Upper lobe of left lung (tissue), 6 donors: ENCODE data around the gene LARP4B. TPM values are rescaled to one million over a fixed set of nuclear protein-coding genes. Genes with fewer than 3 reads are reported as not detected.

ENCODE experiments used
- ATAC-seq, 2 donors: fragments of 200-7000 bp; cut with Tn5 transposase; one replicate each; pipeline ENCODE4 v1.9.1; 2022; ENCODE audit warnings: mild to moderate bottlenecking in 2 of 2, moderate library complexity in 2 of 2; ENCODE audit not compliant: low FRiP score in 2 of 2
- DNase-seq, 2 donors: peaks; one replicate each; pipeline ENCODE4 v3.0.0-alpha.2; 2019 to 2020
- H3K27ac ChIP-seq, 4 donors: fragments of 200-600 bp; sonication (generic); one replicate each; pipeline ENCODE4 v1.5.1; 2016 to 2019
- H3K27me3 ChIP-seq, 4 donors: fragments of 200-600 bp; sonication (generic); one replicate each; pipeline ENCODE4 v1.5.1; 2017 to 2019
- H3K36me3 ChIP-seq, 4 donors: fragments of 200-600 bp; sonication (generic); one replicate each; pipeline ENCODE4 v1.5.1; 2016 to 2019
- H3K4me1 ChIP-seq, 4 donors: fragments of 200-600 bp; sonication (generic); one replicate each; pipeline ENCODE4 v1.5.1; 2018 to 2019
- H3K4me3 ChIP-seq, 4 donors: fragments of 200-600 bp; sonication (generic); one replicate each; pipeline ENCODE4 v1.5.1; 2017 to 2019; ENCODE audit warnings: mild to moderate bottlenecking in 2 of 4, moderate library complexity in 1 of 4
- H3K9me3 ChIP-seq, 4 donors: fragments of 200-600 bp; sonication (generic); one replicate each; pipeline ENCODE4 v1.5.1; 2018 to 2019
- EP300 ChIP-seq, 4 donors: sonication (generic); formaldehyde crosslinking; IDR thresholded peaks; one replicate each; pipeline ENCODE4 v1.5.1; 2017; ENCODE audit warnings: antibody characterized with exemption in 4 of 4, control low read depth in 2 of 4
- POLR2A ChIP-seq, 4 donors: fragments of 450-650 bp; IDR thresholded peaks; one replicate each; pipeline ENCODE4 v1.5.1; 2016 to 2017; ENCODE audit warnings: antibody characterized with exemption in 4 of 4, mild to moderate bottlenecking in 2 of 4
- POLR2AphosphoS5 ChIP-seq, 2 donors: sonication (generic); formaldehyde crosslinking; IDR thresholded peaks; one replicate each; pipeline ENCODE4 v1.5.1; 2017; ENCODE audit warnings: antibody characterized with exemption in 2 of 2
- WGBS, 2 donors: methylation state at CpG; one replicate each; pipeline ENCODE4 v1.1.5; 2017 to 2018; 5-methylcytosine and 5-hydroxymethylcytosine counted together
- total RNA-seq, 6 donors: library from RNA; depleted of rRNA in 4 of 6; stranded (reverse); fragments of >200 nt in 4 of 6; gene quantifications; one replicate each; pipeline versions ENCODE4 v1.1.0 to v1.2.1, GENCODE V29; 2016 to 2021
- TF ChIP-seq, protein P1 (sequence below), 6 experiments: fragments of 450-650 bp in 4 of 6; fragments of 200-600 bp in 2 of 6; sonication (generic) in 2 of 6; IDR thresholded peaks; one replicate each; pipeline ENCODE4 v1.5.1; 2016 to 2019; ENCODE audit warnings: antibody characterized with exemption in 6 of 6
- donor health status: DM: no; HTN: no; CAD: no; lungs with moderate emphysema.
- donor health status: DM: no; HTN: yes; CAD: no; lungs with severe emphysema.

LARP4B gene
- total RNA-seq, 6 donors from 2014 or later, result 106 to 154 (median 139) TPM

DNA sequence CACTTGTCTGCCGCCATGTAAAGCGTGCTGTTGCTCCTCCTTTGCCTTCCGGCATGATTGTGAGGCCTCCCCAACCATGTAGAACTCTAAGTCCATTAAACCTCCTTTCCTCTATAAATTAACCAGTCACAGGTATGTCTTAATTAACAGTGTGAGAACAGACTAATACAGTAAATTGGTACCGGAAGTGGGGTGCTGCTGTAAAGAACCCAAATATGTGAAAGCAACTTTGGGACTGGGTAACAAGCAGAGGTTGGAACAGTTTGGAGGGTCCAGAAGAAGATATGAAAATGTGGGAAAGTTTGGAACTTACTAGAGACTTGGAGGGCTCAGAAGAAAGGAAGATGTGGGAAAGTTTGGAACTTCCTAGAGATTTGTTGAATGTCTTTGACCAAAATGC is 135.3 kb downstream of the LARP4B start:
- Histone ChIP-seq H3K27me3 (no peaks in the 10 kb centered on the region), H3K36me3 (no peaks in the 10 kb centered on the region), H3K9me3 (no peaks in the 10 kb centered on the region), H3K4me1 (no peaks in the 10 kb centered on the region), H3K27ac (no peak overlapping the region), H3K4me3 (no peak overlapping the region)
- 72 to 76% methylated on average over 4 of the region's 4 CpGs for WGBS, 2 donors
- ATAC-seq (no peak), DNase-seq (no peak)
- TF ChIP-seq POLR2A (IDR thresholded peaks at IDR 0.05), result no peak

DNA sequence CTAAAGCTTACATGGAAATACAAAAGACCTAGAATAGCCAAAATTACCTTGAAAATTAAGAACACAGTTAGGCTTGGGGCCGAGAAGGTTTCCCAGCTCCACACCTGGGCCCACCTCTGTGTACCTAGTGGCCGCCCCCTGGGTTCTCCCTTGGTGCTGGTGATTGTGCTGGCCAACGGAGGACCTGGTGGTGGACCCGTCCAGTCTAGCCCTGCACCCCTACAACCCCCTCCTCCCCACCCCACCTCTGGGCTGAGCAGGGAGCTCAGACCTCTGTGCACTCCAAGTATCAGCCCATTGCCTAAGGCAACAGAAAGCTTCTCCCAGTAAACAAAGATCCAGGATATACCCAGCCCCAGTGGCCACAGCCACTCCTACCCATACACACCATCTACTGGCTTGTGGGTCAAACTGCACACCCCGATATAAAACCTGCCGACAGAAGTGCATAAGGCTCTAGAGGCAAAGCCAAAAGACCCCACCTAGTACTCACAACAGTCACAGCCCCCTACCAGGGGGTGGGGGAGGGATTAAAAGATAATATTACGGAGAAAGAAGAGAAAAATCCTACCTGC is 137.0 kb downstream of the LARP4B start:
- Histone ChIP-seq H3K4me1 (peaks cover 0 to 5% (median 3%) of the 10 kb centered on the region in 4 donors), H3K4me3 (no peak overlapping the region), H3K27ac (no peak overlapping the region), H3K36me3 (no peaks in the 10 kb centered on the region), H3K9me3 (no peaks in the 10 kb centered on the region), H3K27me3 (no peaks in the 10 kb centered on the region)
- ATAC-seq (no peak), DNase-seq (peak in 1 of 2 donors; percentile 16)
- WGBS, 2 donors, result 87 to 91% methylated on average over 5 to 7 of the region's 7 CpGs
- TF ChIP-seq POLR2AphosphoS5 (IDR thresholded peaks at IDR 0.05) (no peak), EP300 (IDR thresholded peaks at IDR 0.05) (no peak), POLR2A (IDR thresholded peaks at IDR 0.05) (no peak)
- TF ChIP-seq, protein P1, sequence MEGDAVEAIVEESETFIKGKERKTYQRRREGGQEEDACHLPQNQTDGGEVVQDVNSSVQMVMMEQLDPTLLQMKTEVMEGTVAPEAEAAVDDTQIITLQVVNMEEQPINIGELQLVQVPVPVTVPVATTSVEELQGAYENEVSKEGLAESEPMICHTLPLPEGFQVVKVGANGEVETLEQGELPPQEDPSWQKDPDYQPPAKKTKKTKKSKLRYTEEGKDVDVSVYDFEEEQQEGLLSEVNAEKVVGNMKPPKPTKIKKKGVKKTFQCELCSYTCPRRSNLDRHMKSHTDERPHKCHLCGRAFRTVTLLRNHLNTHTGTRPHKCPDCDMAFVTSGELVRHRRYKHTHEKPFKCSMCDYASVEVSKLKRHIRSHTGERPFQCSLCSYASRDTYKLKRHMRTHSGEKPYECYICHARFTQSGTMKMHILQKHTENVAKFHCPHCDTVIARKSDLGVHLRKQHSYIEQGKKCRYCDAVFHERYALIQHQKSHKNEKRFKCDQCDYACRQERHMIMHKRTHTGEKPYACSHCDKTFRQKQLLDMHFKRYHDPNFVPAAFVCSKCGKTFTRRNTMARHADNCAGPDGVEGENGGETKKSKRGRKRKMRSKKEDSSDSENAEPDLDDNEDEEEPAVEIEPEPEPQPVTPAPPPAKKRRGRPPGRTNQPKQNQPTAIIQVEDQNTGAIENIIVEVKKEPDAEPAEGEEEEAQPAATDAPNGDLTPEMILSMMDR (IDR thresholded peaks at IDR 0.05), result no peak

DNA sequence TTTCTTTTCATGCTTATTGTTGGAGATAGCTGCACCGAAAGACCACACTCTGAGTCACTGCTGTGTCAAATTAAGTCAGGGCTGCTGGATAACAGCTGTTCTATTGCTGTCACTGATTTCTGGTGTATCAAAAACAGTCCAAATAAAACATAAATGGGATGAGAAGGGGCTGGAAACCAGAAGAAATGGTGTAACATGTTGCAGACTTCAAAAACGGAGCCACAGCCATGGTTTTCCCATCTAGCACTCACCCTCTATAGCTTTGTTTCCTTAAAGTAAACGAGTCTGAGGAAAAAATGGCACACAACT is 138.8 kb downstream of the LARP4B start:
- Histone ChIP-seq H3K9me3 (no peaks in the 10 kb centered on the region), H3K4me3 (no peak overlapping the region), H3K27ac (no peak overlapping the region), H3K27me3 (no peaks in the 10 kb centered on the region), H3K4me1 (peaks cover 0 to 17% (median 9%) of the 10 kb centered on the region in 4 donors), H3K36me3 (no peaks in the 10 kb centered on the region)
- peak in 1 of 2 donors; percentile 3 for DNase-seq
- ATAC-seq, result no peak
- TF ChIP-seq POLR2AphosphoS5 (IDR thresholded peaks at IDR 0.05), result no peak
- TF ChIP-seq, protein P1 (IDR thresholded peaks at IDR 0.05), result no peak
- TF ChIP-seq POLR2A (IDR thresholded peaks at IDR 0.05), result no peak
- TF ChIP-seq EP300 (IDR thresholded peaks at IDR 0.05), result no peak
- WGBS, 2 donors, result 58 to 64% methylated on average over 3 of the region's 3 CpGs

DNA sequence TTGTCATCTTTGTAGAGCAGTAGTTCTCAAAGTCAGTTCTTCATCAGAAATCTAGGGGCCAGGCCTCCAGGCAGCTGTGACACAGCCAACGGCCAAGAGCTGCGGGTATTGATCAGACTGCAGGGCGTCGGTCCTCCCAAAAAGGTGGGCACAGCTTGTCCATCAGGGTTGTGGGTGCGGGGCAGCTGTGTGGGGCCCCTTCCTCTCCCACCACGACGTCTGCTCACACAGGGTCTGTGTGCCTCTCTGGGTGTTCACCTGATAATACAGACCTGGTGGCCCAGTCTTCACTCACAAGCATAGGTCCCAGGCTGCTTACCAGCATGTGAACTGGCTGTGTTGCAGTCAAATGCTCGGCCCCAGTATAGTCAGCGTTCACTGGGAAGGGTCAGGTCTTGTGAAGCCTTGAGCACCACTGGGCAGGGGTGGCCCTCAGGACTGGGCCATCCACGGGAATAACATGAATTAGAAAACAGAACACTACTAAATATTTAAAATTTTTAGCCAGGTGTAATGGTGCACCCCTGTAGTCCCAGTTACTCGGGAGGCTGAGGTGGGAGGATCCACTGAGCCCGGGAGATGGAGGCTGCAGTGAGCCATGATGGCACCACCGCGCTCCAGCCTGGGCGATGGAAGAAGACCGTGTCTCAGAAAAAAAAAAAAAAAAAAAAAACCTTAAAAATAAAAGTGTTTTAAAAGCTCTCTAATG is 139.3 kb downstream of the LARP4B start:
- DNase-seq (peak in 1 of 2 donors; percentile 18), ATAC-seq (no peak)
- H3K9me3 ChIP-seq, result no peaks in the 10 kb centered on the region
- H3K27me3 ChIP-seq, result no peaks in the 10 kb centered on the region
- peaks cover 0 to 17% (median 9%) of the 10 kb centered on the region in 4 donors for H3K4me1 ChIP-seq
- TF ChIP-seq POLR2AphosphoS5 (IDR thresholded peaks at IDR 0.05) (no peak), POLR2A (IDR thresholded peaks at IDR 0.05) (no peak), EP300 (IDR thresholded peaks at IDR 0.05) (no peak)
- TF ChIP-seq, protein P1 (IDR thresholded peaks at IDR 0.05), result no peak
- H3K36me3 ChIP-seq, result no peaks in the 10 kb centered on the region
- WGBS, 2 donors, result 82 to 95% methylated on average over 9 to 16 of the region's 16 CpGs
- no peak overlapping the region for H3K27ac ChIP-seq
- H3K4me3 ChIP-seq, result no peak overlapping the region

DNA sequence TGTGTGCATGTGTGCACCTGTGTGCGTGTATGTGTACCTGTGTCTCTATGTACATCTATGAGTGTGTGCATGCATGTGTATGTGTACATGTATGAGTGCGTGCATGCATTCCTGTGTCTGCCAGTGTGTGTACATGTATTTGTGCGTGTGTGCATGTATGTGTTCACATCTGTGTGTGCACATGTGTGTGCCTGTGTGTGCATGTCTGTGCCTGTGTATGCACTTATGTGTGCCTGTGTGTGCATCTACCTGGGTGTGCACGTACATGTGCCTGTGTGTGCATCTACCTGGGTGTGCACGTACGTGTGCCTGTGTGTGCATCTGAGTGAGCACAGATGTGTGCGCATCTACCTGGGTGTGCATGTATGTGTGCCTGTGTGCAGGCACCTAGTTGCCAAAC is 139.9 kb downstream of the LARP4B start:
- peak in 1 of 2 donors; percentile 19 for DNase-seq
- Histone ChIP-seq H3K27me3 (no peaks in the 10 kb centered on the region), H3K36me3 (no peaks in the 10 kb centered on the region), H3K27ac (no peak overlapping the region), H3K4me1 (peaks cover 0 to 17% (median 9%) of the 10 kb centered on the region in 4 donors), H3K4me3 (no peak overlapping the region), H3K9me3 (no peaks in the 10 kb centered on the region)
- WGBS, 2 donors, result 96 to 98% methylated on average over 5 to 7 of the region's 7 CpGs
- TF ChIP-seq POLR2AphosphoS5 (IDR thresholded peaks at IDR 0.05), result no peak
- no peak for TF ChIP-seq POLR2A (IDR thresholded peaks at IDR 0.05)
- ATAC-seq, result no peak
